Spinal cord (tissue), 10 donors: ENCODE measurements around the gene VIM. TPM values are rescaled to one million over a fixed set of nuclear protein-coding genes. Genes with fewer than 3 reads are reported as not detected.
A peak's percentile ranks its signal among the peaks of the same experiment; 100 is the strongest.

Source experiments
- DNase-seq, 6 donors: peaks; one replicate each; pipeline versions ENCODE4 v3.0.0 to v3.0.0-alpha.2; 2013 to 2015; ENCODE audit warnings: low spot score in 6 of 6, low read depth in 4 of 6
- H3K27ac ChIP-seq: one replicate; pipeline ENCODE4 v1.5.1; 2013; ENCODE audit warnings: low read depth, low read length, control low read depth
- H3K27me3 ChIP-seq: one replicate; pipeline ENCODE4 v1.6.1; 2013; ENCODE audit warnings: low read length; ENCODE audit not compliant: control insufficient read depth, insufficient read depth
- H3K36me3 ChIP-seq: one replicate; pipeline ENCODE4 v1.6.1; 2013; ENCODE audit warnings: low read length; ENCODE audit not compliant: control insufficient read depth, insufficient read depth
- H3K4me1 ChIP-seq: one replicate; pipeline ENCODE4 v1.6.1; 2013; ENCODE audit warnings: low read length; ENCODE audit not compliant: control insufficient read depth, insufficient read depth
- H3K4me3 ChIP-seq: one replicate; pipeline ENCODE4 v1.5.1; 2013; ENCODE audit warnings: low read depth, low read length, control low read depth
- H3K9me3 ChIP-seq: one replicate; pipeline ENCODE4 v1.6.1; 2013; ENCODE audit warnings: low read length; ENCODE audit not compliant: control insufficient read depth, insufficient read depth
- WGBS: methylation state at CpG from one replicate; pipeline ENCODE4 v1.1.5; 2013; ENCODE audit warnings: missing lambda C conversion rate; ENCODE audit not compliant: insufficient coverage; 5-methylcytosine and 5-hydroxymethylcytosine counted together
- polyA plus RNA-seq, 2 donors: library from polyadenylated mRNA; unstranded; fragments of 120-200 nt; gene quantifications; one replicate each; pipeline ENCODE4 v1.2.1, GENCODE V29; 2013; ENCODE audit not compliant: insufficient read length in 2 of 2
- total RNA-seq, 2 donors: library from RNA; depleted of rRNA in 1 of 2; stranded (reverse); fragments of 120-200 nt in 1 of 2; fragments of >200 nt in 1 of 2; gene quantifications; one replicate each; pipeline versions ENCODE4 v1.2.3 to v1.2.4, GENCODE V29; 2013 to 2014
- donor health status: healthy.

The VIM gene
- total and polyA plus RNA-seq, 4 donors, result 1,457 to 6,817 (median 2,491) TPM

- Histone ChIP-seq H3K9me3 (no peaks in the 10 kb centered on the region), H3K27ac (no peak overlapping the region), H3K36me3 (no peaks in the 10 kb centered on the region), H3K4me3 (no peak overlapping the region), H3K27me3 (no peaks in the 10 kb centered on the region), H3K4me1 (no peaks in the 10 kb centered on the region)
- no peak for DNase-seq
- 85% methylated on average over 5 of the region's 5 CpGs for WGBS
Observed at GRCh38 chr10:17216217-17216900, 11.7 kb upstream of the VIM start.

- Histone ChIP-seq H3K9me3 (no peaks in the 10 kb centered on the region), H3K27ac (no peak overlapping the region), H3K36me3 (no peaks in the 10 kb centered on the region), H3K4me1 (no peaks in the 10 kb centered on the region), H3K4me3 (no peak overlapping the region), H3K27me3 (no peaks in the 10 kb centered on the region)
- DNase-seq, result no peak
- WGBS, result 80% methylated on average over 1 of the region's 6 CpGs
Observed at GRCh38 chr10:17216901-17217395, 11.1 kb upstream of the VIM start.

- Histone ChIP-seq H3K4me1 (no peaks in the 10 kb centered on the region), H3K4me3 (no peak overlapping the region), H3K27ac (no peak overlapping the region), H3K36me3 (no peaks in the 10 kb centered on the region), H3K9me3 (no peaks in the 10 kb centered on the region), H3K27me3 (no peaks in the 10 kb centered on the region)
- DNase-seq, result no peak
- no CpG with 5 or more reads among the region's 1 CpG for WGBS
Observed at GRCh38 chr10:17217631-17218232, 10.3 kb upstream of the VIM start.

- no peak overlapping the region for H3K4me3 ChIP-seq
- H3K36me3 ChIP-seq, result no peaks in the 10 kb centered on the region
- no peaks in the 10 kb centered on the region for H3K27me3 ChIP-seq
- no CpG with 5 or more reads among the region's 2 CpGs for WGBS
- no peaks in the 10 kb centered on the region for H3K9me3 ChIP-seq
- H3K27ac ChIP-seq, result no peak overlapping the region
- H3K4me1 ChIP-seq, result no peaks in the 10 kb centered on the region
- no peak for DNase-seq
Observed at GRCh38 chr10:17219024-17219423, 9.0 kb upstream of the VIM start.

GRCh38 chr10:17220652-17221100 lies 7.4 kb upstream of the VIM start:
- Histone ChIP-seq H3K27me3 (no peaks in the 10 kb centered on the region), H3K4me1 (no peaks in the 10 kb centered on the region), H3K27ac (no peak overlapping the region), H3K4me3 (no peak overlapping the region), H3K9me3 (no peaks in the 10 kb centered on the region), H3K36me3 (no peaks in the 10 kb centered on the region)
- no CpG with 5 or more reads among the region's 1 CpG for WGBS
- DNase-seq, result no peak

- H3K9me3 ChIP-seq, result no peaks in the 10 kb centered on the region
- WGBS, result 72% methylated on average over 4 of the region's 4 CpGs
- peaks cover 6% of the 10 kb centered on the region for H3K4me1 ChIP-seq
- peaks cover 2% of the 10 kb centered on the region for H3K27me3 ChIP-seq
- DNase-seq, result no peak
- no peaks in the 10 kb centered on the region for H3K36me3 ChIP-seq
- no peak overlapping the region for H3K4me3 ChIP-seq
- H3K27ac ChIP-seq, result no peak overlapping the region
Observed at GRCh38 chr10:17222329-17222728, 5.7 kb upstream of the VIM start.

- H3K36me3 ChIP-seq, result peaks cover 10% of the 10 kb centered on the region
- no peaks in the 10 kb centered on the region for H3K9me3 ChIP-seq
- peaks cover 28% of the 10 kb centered on the region for H3K4me1 ChIP-seq
- WGBS, result no CpG with 5 or more reads among the region's 4 CpGs
- H3K27ac ChIP-seq, result no peak overlapping the region
- H3K4me3 ChIP-seq, result no peak overlapping the region
- peaks cover 6% of the 10 kb centered on the region for H3K27me3 ChIP-seq
- no peak for DNase-seq
Observed at GRCh38 chr10:17225808-17226207, 2.2 kb upstream of the VIM start.

- H3K4me3 ChIP-seq, result peak overlapping the region; percentile 87
- peak overlapping the region; percentile 99 for H3K27ac ChIP-seq
- peak in 2 of 6 donors; percentile 38 to 58 for DNase-seq
- H3K36me3 ChIP-seq, result peaks cover 10% of the 10 kb centered on the region
- 72% methylated on average over 5 of the region's 8 CpGs for WGBS
- H3K9me3 ChIP-seq, result no peaks in the 10 kb centered on the region
- peaks cover 29% of the 10 kb centered on the region for H3K4me1 ChIP-seq
- H3K27me3 ChIP-seq, result peaks cover 6% of the 10 kb centered on the region
Observed at GRCh38 chr10:17226891-17227303, 1.1 kb upstream of the VIM start.

- no peaks in the 10 kb centered on the region for H3K9me3 ChIP-seq
- H3K36me3 ChIP-seq, result peaks cover 10% of the 10 kb centered on the region
- peaks cover 6% of the 10 kb centered on the region for H3K27me3 ChIP-seq
- peak overlapping the region; percentile 87 for H3K4me3 ChIP-seq
- peak overlapping the region; percentile 99 for H3K27ac ChIP-seq
- peak in 2 of 6 donors; percentile 54 to 61 for DNase-seq
- 12% methylated on average over 7 of the region's 12 CpGs for WGBS
- H3K4me1 ChIP-seq, result peaks cover 29% of the 10 kb centered on the region
Observed at GRCh38 chr10:17227367-17228090, 512 bp upstream of the VIM start.
